ENCODE measurements around the gene SRGAP3.

SRGAP3 gene

GRCh38 chr3:9135930-9136525, 113.4 kb downstream of the SRGAP3 start:
- no peak overlapping the region for H3K4me3 ChIP-seq (ENCODE audit: control insufficient read depth, low read depth, low read length)
- no peak for DNase-seq (ENCODE audit: low read depth)
- no peak for TF ChIP-seq CTCF (IDR thresholded peaks at IDR 0.05; ENCODE audit: control insufficient read depth, insufficient read depth, low read depth, low read length, missing control alignments)

- TF ChIP-seq CTCF (IDR thresholded peaks at IDR 0.05; ENCODE audit: control insufficient read depth, insufficient read depth, low read depth, low read length, missing control alignments), result no peak
- no peak for DNase-seq (ENCODE audit: low read depth)
- H3K4me3 ChIP-seq (ENCODE audit: control insufficient read depth, low read depth, low read length), result no peak overlapping the region
Measured at GRCh38 chr3:9135526-9135925, 113.9 kb downstream of the SRGAP3 start.

GRCh38 chr3:9133656-9134055, 115.8 kb downstream of the SRGAP3 start:
- H3K4me3 ChIP-seq (ENCODE audit: control insufficient read depth, low read depth, low read length), result no peak overlapping the region
- DNase-seq (ENCODE audit: low read depth), result no peak
- TF ChIP-seq CTCF (IDR thresholded peaks at IDR 0.05; ENCODE audit: control insufficient read depth, insufficient read depth, low read depth, low read length, missing control alignments), result no peak

GRCh38 chr3:9130345-9131305, 118.8 kb downstream of the SRGAP3 start:
- no peak for TF ChIP-seq CTCF (IDR thresholded peaks at IDR 0.05; ENCODE audit: control insufficient read depth, insufficient read depth, low read depth, low read length, missing control alignments)
- no peak for DNase-seq (ENCODE audit: low read depth)
- no peak overlapping the region for H3K4me3 ChIP-seq (ENCODE audit: control insufficient read depth, low read depth, low read length)

- H3K4me3 ChIP-seq (ENCODE audit: control insufficient read depth, low read depth, low read length), result no peak overlapping the region
- TF ChIP-seq CTCF (IDR thresholded peaks at IDR 0.05; ENCODE audit: control insufficient read depth, insufficient read depth, low read depth, low read length, missing control alignments), result no peak
- no peak for DNase-seq (ENCODE audit: low read depth)
Measured at GRCh38 chr3:9129365-9129764, 120.1 kb downstream of the SRGAP3 start.

- no peak for TF ChIP-seq CTCF (IDR thresholded peaks at IDR 0.05; ENCODE audit: control insufficient read depth, insufficient read depth, low read depth, low read length, missing control alignments)
- H3K4me3 ChIP-seq (ENCODE audit: control insufficient read depth, low read depth, low read length), result no peak overlapping the region
- no peak for DNase-seq (ENCODE audit: low read depth)
Measured at GRCh38 chr3:9125278-9125951, 124.0 kb downstream of the SRGAP3 start.
